ENCODE measurements around the gene CAB39.

DNA sequence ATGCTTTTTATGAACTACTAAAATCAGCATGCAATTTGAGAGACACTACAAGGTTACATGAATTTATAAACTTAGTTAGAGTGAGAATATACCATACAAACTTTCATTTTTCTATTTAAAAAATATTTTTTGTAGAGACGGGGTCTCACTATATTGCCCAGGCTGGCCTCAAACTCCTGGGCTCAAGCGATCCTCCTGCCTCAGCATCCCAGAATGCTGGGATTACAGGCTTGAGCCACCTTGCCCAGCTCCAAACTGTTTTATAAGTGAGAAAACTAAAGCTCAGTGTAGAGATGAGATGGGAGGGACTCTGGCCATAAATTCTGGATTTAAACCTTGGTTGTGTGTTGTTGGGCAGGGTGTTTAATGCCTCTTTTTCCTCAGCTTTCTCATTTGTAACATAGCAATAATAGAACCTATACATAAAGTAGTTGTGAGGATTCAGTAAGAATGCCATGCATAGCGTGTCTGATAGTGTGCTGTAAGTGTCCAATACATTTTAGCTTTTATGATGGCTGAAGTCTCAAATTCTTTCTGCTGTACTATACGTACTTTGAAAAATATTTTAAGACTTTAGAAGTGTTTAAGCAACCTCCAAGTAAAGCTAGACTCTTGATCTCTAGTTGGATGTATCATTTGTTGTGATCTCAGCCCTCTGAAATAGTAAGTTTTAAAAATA lies 9.7 kb downstream of the CAB39 start:
- TF ChIP-seq CTCF (conservative IDR thresholded peaks at IDR 0.05) (no peak), EZH2 (IDR thresholded peaks at IDR 0.05; ENCODE audit: low read depth) (no peak)

Data from PC-9 (cell line).